Measurements from ENCODE around the gene C10orf53. TPM values are rescaled to one million over a fixed set of nuclear protein-coding genes. Genes with fewer than 3 reads are reported as not detected.

C10orf53 gene
- total RNA-seq, 1 experiment from 2014 or later, result not detected

- H3K9me3 ChIP-seq (replicated peaks), result peaks cover 3% of the 10 kb centered on the region; the same call in 1 of the 2 replicates
- no peaks in the 10 kb centered on the region for H3K27me3 ChIP-seq (replicated peaks)
- H3K36me3 ChIP-seq, result no peaks in the 10 kb centered on the region
- no peak overlapping the region for H3K27ac ChIP-seq
- H3K4me1 ChIP-seq (replicated peaks), result no peaks in the 10 kb centered on the region
- peak in 1 of 2 experiments; percentile 13 for DNase-seq (ENCODE audit: low read depth in 1 of 2, low spot score in 2 of 2)
- no peak overlapping the region for H3K4me3 ChIP-seq
Measured at GRCh38 chr10:49741108-49741995, 61.9 kb downstream of the C10orf53 start.

- H3K4me3 ChIP-seq, result no peak overlapping the region
- H3K27me3 ChIP-seq (replicated peaks), result 0 out of 2 replicates have a peak, but pooled peaks cover 3% of the 10 kb centered on the region
- H3K27ac ChIP-seq, result no peak overlapping the region
- H3K36me3 ChIP-seq, result no peaks in the 10 kb centered on the region
- peaks cover 3% of the 10 kb centered on the region; the same call in 1 of the 2 replicates for H3K9me3 ChIP-seq (replicated peaks)
- no peaks in the 10 kb centered on the region for H3K4me1 ChIP-seq (replicated peaks)
- peak in 1 of 2 experiments; percentile 41 for DNase-seq (ENCODE audit: low read depth in 1 of 2, low spot score in 2 of 2)
Measured at GRCh38 chr10:49742683-49743463, 63.4 kb downstream of the C10orf53 start.

- Histone ChIP-seq H3K27ac (no peak overlapping the region), H3K4me3 (no peak overlapping the region), H3K27me3 (replicated peaks) (0 out of 2 replicates have a peak, but pooled peaks cover 3% of the 10 kb centered on the region), H3K36me3 (no peaks in the 10 kb centered on the region), H3K9me3 (replicated peaks) (peaks cover 3% of the 10 kb centered on the region; the same call in 1 of the 2 replicates), H3K4me1 (replicated peaks) (no peaks in the 10 kb centered on the region)
- no peak for DNase-seq (ENCODE audit: low read depth in 1 of 2, low spot score in 2 of 2)
Measured at GRCh38 chr10:49743464-49744075, 64.1 kb downstream of the C10orf53 start.

GRCh38 chr10:49744091-49744685 is 64.7 kb downstream of the C10orf53 start:
- no peaks in the 10 kb centered on the region for H3K36me3 ChIP-seq
- peak in 1 of 2 experiments; percentile 37 for DNase-seq (ENCODE audit: low read depth in 1 of 2, low spot score in 2 of 2)

GRCh38 chr10:49744924-49745605 is 65.6 kb downstream of the C10orf53 start:
- no peak overlapping the region for H3K27ac ChIP-seq
- peaks cover 3% of the 10 kb centered on the region; the same call in 1 of the 2 replicates for H3K9me3 ChIP-seq (replicated peaks)
- H3K4me1 ChIP-seq (replicated peaks), result no peaks in the 10 kb centered on the region
- 0 out of 2 replicates have a peak, but pooled peaks cover 3% of the 10 kb centered on the region for H3K27me3 ChIP-seq (replicated peaks)
- no peak overlapping the region for H3K4me3 ChIP-seq
- DNase-seq (ENCODE audit: low read depth in 1 of 2, low spot score in 2 of 2), result peak in 1 of 2 experiments; percentile 23
- no peaks in the 10 kb centered on the region for H3K36me3 ChIP-seq

More at GRCh38 chr10:49744091-49744685, 64.7 kb downstream of the C10orf53 start:
- Histone ChIP-seq H3K27ac (no peak overlapping the region), H3K27me3 (replicated peaks) (0 out of 2 replicates have a peak, but pooled peaks cover 3% of the 10 kb centered on the region), H3K9me3 (replicated peaks) (peaks cover 3% of the 10 kb centered on the region; the same call in 1 of the 2 replicates), H3K4me1 (replicated peaks) (no peaks in the 10 kb centered on the region), H3K4me3 (no peak overlapping the region)

- H3K27me3 ChIP-seq (replicated peaks), result 0 out of 2 replicates have a peak, but pooled peaks cover 5% of the 10 kb centered on the region
- no peak overlapping the region for H3K27ac ChIP-seq
- peak in 1 of 2 experiments; percentile 22 for DNase-seq (ENCODE audit: low read depth in 1 of 2, low spot score in 2 of 2)
- no peaks in the 10 kb centered on the region for H3K4me1 ChIP-seq (replicated peaks)
- no peaks in the 10 kb centered on the region for H3K36me3 ChIP-seq
- peaks cover 3% of the 10 kb centered on the region; the same call in 1 of the 2 replicates for H3K9me3 ChIP-seq (replicated peaks)
- no peak overlapping the region for H3K4me3 ChIP-seq
Measured at GRCh38 chr10:49745756-49746155, 66.3 kb downstream of the C10orf53 start.

- Histone ChIP-seq H3K27me3 (replicated peaks) (0 out of 2 replicates have a peak, but pooled peaks cover 7% of the 10 kb centered on the region), H3K27ac (no peak overlapping the region), H3K4me3 (no peak overlapping the region), H3K4me1 (replicated peaks) (no peaks in the 10 kb centered on the region), H3K9me3 (replicated peaks) (no peaks in the 10 kb centered on the region; the same call in 1 of the 2 replicates), H3K36me3 (no peaks in the 10 kb centered on the region)
- peak in 1 of 2 experiments; percentile 8 for DNase-seq (ENCODE audit: low read depth in 1 of 2, low spot score in 2 of 2)
Measured at GRCh38 chr10:49746626-49747302, 67.3 kb downstream of the C10orf53 start.

Other genes starting within 250 kb of the C10orf53 start
- 7.4 and 11.5 TPM in 2 replicates for gene ERCC6, start 140.5 kb upstream of the C10orf53 start, total RNA-seq (2014; rRNA removed; shearing (Covaris generic))
- gene SLC18A3, start 69.3 kb upstream of the C10orf53 start, total RNA-seq (2014; rRNA removed; shearing (Covaris generic)), result not detected in 2 replicates
- not detected in 2 replicates for gene CHAT, start 65.6 kb upstream of the C10orf53 start, total RNA-seq (2014; rRNA removed; shearing (Covaris generic))
- gene OGDHL, start 82.7 kb downstream of the C10orf53 start, total RNA-seq (2014; rRNA removed; shearing (Covaris generic)), result not detected in 2 replicates